ENCODE results near the gene OR5B12. TPM values are rescaled to one million over a fixed set of nuclear protein-coding genes. Genes with fewer than 3 reads are reported as not detected.

Gene OR5B12
- total and polyA plus RNA-seq, 4 donors: not detected

DNA sequence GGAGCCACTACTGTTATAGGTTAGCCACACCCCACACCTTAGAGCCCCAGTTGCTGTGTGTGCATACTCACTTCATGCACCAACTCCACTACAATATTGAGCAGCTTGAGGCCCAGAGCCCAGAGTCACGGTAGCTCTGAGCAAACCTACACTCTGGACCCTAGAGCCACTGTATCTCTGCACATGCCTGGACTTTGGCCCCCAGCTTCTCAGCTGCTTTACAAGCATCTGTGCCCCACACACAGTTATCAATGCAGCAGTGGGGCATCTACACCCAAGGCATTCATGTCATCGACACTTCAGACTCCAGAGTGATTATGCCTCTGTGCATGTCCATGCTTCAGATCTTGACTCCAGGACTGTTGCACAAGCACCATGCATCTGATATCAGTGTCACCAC is 2.3 kb upstream of the OR5B12 start:
- WGBS: 67% methylated on average over 2 of the region's 2 CpGs
- TF ChIP-seq JUND (IDR thresholded peaks at IDR 0.05): no peak
- TF ChIP-seq FOXA1 (IDR thresholded peaks at IDR 0.05): no peak
- TF ChIP-seq REST (IDR thresholded peaks at IDR 0.05): no peak
- no peak for TF ChIP-seq EGR1 (IDR thresholded peaks at IDR 0.05; ENCODE audit: low read depth in 2 of 2)
- TF ChIP-seq, protein P1, sequence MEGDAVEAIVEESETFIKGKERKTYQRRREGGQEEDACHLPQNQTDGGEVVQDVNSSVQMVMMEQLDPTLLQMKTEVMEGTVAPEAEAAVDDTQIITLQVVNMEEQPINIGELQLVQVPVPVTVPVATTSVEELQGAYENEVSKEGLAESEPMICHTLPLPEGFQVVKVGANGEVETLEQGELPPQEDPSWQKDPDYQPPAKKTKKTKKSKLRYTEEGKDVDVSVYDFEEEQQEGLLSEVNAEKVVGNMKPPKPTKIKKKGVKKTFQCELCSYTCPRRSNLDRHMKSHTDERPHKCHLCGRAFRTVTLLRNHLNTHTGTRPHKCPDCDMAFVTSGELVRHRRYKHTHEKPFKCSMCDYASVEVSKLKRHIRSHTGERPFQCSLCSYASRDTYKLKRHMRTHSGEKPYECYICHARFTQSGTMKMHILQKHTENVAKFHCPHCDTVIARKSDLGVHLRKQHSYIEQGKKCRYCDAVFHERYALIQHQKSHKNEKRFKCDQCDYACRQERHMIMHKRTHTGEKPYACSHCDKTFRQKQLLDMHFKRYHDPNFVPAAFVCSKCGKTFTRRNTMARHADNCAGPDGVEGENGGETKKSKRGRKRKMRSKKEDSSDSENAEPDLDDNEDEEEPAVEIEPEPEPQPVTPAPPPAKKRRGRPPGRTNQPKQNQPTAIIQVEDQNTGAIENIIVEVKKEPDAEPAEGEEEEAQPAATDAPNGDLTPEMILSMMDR (IDR thresholded peaks at IDR 0.05; ENCODE audit: low read depth, low read length, missing input control): no peak
- TF ChIP-seq RAD21 (IDR thresholded peaks at IDR 0.05): no peak
- TF ChIP-seq RXRA (IDR thresholded peaks at IDR 0.05): no peak
- no peak for TF ChIP-seq NR2F2 (IDR thresholded peaks at IDR 0.05)
- no peak for TF ChIP-seq SP1 (IDR thresholded peaks at IDR 0.05)
- no peak for TF ChIP-seq ZBTB33 (IDR thresholded peaks at IDR 0.05)
- TF ChIP-seq, protein P2, sequence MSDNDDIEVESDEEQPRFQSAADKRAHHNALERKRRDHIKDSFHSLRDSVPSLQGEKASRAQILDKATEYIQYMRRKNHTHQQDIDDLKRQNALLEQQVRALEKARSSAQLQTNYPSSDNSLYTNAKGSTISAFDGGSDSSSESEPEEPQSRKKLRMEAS (IDR thresholded peaks at IDR 0.05): no peak
- no peak for TF ChIP-seq YY1 (IDR thresholded peaks at IDR 0.05)
- TF ChIP-seq GABPA (IDR thresholded peaks at IDR 0.05 in 1 of 2, conservative IDR thresholded peaks at IDR 0.05 in 1 of 2): no peak
- no peak for TF ChIP-seq HNF4G (IDR thresholded peaks at IDR 0.05)
- TF ChIP-seq, protein P3, sequence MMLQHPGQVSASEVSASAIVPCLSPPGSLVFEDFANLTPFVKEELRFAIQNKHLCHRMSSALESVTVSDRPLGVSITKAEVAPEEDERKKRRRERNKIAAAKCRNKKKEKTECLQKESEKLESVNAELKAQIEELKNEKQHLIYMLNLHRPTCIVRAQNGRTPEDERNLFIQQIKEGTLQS (IDR thresholded peaks at IDR 0.05): no peak
- no peak for TF ChIP-seq TAF1 (conservative IDR thresholded peaks at IDR 0.05)
- TF ChIP-seq FOXA2 (IDR thresholded peaks at IDR 0.05): no peak
- TF ChIP-seq HNF4A (conservative IDR thresholded peaks at IDR 0.05): no peak
- peaks cover 6 to 8% (median 7%) of the 10 kb centered on the region in 4 donors for H3K9me3 ChIP-seq (ENCODE audit: control insufficient read depth in 4 of 4, low read length in 3 of 4)
- no peaks in the 10 kb centered on the region for H3K27me3 ChIP-seq (ENCODE audit: control insufficient read depth in 4 of 4, insufficient read depth in 4 of 4, low read length in 3 of 4)
- no peaks in the 10 kb centered on the region for H3K4me1 ChIP-seq (ENCODE audit: control insufficient read depth in 4 of 4, insufficient read depth in 4 of 4, low read length in 3 of 4)
- H3K9ac ChIP-seq (ENCODE audit: low read depth in 1 of 2, low read length in 2 of 2): no peak overlapping the region
- H3K36me3 ChIP-seq (ENCODE audit: control insufficient read depth in 4 of 4, insufficient read depth in 3 of 4, low read depth in 1 of 4, low read length in 3 of 4): no peaks in the 10 kb centered on the region
- no peak overlapping the region for H3K4me3 ChIP-seq (ENCODE audit: low read depth in 1 of 3, low read length in 3 of 3)
- DNase-seq (ENCODE audit: low spot score): no peak
- H3K27ac ChIP-seq (ENCODE audit: low read depth in 1 of 2, low read length in 2 of 2): no peak overlapping the region

Data from liver (tissue), 9 donors.